ENCODE results near the gene ELMO1.

The ELMO1 gene

GRCh38 chr7:37405128-37405527 lies 43.5 kb downstream of the ELMO1 start:
- no peak for DNase-seq (ENCODE audit: low read depth)
- TF ChIP-seq CTCF (conservative IDR thresholded peaks at IDR 0.05; ENCODE audit: low read length) = no peak
- H3K4me3 ChIP-seq (ENCODE audit: low read length) = no peak overlapping the region

DNA sequence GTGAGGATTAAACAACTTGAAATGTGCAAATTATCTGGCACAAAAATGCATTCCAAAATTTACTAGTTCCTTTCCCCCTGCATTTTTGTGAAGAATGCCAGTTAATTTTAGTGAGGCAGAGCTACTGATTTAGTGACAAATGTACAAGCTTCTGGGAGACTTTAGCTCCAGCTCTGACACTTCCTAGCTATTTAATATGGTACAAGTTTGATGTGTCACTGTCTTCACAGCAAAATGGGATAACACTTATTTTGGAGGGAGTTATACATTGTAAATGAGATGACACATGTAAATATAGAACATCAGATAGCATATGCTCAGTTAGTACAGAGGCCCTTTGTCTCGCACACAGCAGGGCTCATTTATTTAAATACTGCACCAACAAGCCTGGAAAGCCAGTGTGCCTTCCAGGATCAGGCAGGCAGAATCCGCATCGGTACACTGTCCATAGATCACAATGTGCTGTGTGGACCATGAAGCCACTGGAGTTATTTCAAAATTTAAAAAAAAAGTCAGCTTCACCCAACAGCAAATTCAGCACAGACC lies 48.7 kb downstream of the ELMO1 start:
- DNase-seq (ENCODE audit: low read depth) = no peak
- no peak for TF ChIP-seq CTCF (conservative IDR thresholded peaks at IDR 0.05; ENCODE audit: low read length)
- H3K4me3 ChIP-seq (ENCODE audit: low read length) = no peak overlapping the region

DNA sequence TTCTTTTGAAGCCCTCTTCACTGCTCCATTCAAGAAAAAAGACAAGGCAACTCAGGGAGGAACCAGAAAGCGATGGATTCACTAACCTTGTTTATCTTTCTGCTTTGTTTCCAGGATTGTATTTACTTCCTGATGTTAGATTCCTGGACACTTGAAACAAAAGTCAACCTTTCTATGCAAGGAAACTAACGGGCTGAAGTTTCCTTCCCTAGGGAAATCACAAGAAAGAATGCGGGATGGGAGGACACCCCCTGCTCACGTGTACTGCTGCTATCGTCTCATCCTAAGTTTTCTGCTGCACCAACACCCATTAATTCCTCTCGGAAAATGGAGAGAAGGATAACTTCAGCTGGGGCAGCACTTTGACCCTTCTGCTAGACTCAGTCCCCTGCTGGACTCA lies 50.3 kb downstream of the ELMO1 start:
- H3K4me3 ChIP-seq (ENCODE audit: low read length) = no peak overlapping the region
- no peak for TF ChIP-seq CTCF (conservative IDR thresholded peaks at IDR 0.05; ENCODE audit: low read length)
- no peak for DNase-seq (ENCODE audit: low read depth)

DNA sequence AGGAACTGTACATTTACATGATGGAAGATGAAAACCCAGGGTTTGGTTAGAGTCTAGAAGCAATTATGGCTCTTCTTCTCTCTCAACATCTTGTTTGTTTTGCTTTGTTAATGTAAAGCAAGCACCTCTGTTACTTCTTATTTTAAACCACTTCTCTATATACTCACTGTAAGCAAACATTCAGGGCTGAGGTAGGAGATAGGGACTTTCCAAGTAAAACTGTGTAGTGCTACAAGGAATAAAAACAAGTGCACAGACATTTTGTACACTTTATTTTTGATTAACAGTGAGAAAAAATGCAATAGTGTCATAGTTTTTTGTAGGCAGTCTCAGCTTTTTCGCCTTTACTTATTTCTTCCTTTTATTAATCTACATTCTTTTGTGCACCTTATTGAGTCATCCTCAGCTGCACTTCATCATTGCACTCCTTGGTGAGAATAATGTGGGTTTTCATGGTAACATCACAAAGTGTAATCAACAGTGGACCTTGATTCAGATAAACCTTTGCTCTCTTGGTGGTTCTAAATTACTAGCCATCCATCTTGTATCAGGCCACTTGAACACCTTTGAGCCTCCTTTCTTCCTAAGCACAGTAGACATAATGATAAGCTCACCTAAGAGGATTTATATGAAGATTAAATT lies 52.9 kb downstream of the ELMO1 start:
- no peak for DNase-seq (ENCODE audit: low read depth)
- H3K4me3 ChIP-seq (ENCODE audit: low read length) = no peak overlapping the region
- TF ChIP-seq CTCF (conservative IDR thresholded peaks at IDR 0.05; ENCODE audit: low read length) = no peak

DNA sequence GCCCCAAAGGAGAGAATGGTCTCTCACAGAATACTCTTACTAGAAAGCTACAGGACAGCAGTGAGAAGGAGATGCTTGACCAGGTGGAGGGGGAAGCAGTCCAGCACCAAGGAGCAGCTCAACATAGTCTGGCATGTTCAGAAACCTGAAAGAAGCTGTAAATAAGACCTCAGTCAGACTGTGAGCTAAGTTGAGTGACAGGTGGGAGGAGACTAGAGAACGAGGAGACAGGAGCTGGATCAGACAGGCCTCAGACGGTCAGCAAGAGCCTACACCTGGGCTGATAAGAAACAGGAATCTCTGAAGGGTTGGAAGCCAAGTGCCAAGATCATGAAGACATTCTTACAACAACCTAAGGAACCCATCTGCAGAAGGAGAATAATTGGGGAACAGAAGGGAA lies 54.5 kb downstream of the ELMO1 start:
- H3K4me3 ChIP-seq (ENCODE audit: low read length) = no peak overlapping the region
- no peak for DNase-seq (ENCODE audit: low read depth)
- TF ChIP-seq CTCF (conservative IDR thresholded peaks at IDR 0.05; ENCODE audit: low read length) = no peak

DNA sequence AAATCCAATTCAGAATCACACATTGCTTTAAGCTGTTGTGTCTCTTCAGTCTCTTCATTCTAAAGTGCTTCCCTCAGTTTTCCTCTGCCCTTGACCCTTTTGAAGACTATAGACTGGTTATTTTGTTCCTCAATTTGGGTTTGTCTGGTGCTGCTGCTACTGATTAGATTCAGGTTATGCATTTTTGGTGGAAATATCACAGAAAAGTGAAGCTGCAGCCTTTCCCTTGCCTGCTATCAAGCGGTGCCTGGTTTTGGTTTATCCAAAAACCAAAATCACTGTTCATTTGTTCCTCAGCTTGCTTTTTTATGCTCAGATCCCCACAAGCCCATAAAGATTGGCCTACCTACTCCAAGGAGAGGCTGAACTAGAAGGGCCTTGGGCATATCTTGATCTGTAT lies 55.2 kb downstream of the ELMO1 start:
- TF ChIP-seq CTCF (conservative IDR thresholded peaks at IDR 0.05; ENCODE audit: low read length) = no peak
- no peak overlapping the region for H3K4me3 ChIP-seq (ENCODE audit: low read length)
- no peak for DNase-seq (ENCODE audit: low read depth)

DNA sequence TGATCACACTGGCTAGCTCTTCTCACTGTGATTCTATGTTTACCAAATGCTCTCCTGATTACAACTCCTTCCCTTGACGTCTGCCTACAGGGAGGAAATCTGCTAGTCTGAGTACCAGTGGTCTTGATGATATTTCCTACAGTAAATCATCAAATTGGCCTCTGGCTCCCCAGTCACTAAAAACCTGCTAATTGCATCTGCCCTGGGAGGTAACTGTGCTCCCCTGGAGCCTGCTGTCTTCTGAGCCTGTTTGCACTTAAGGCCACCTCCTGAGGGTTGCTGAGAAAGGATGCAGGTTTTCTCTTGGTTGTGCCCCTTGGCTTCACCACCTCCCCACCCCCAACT lies 56.0 kb downstream of the ELMO1 start:
- no peak overlapping the region for H3K4me3 ChIP-seq (ENCODE audit: low read length)
- DNase-seq (ENCODE audit: low read depth) = no peak
- no peak for TF ChIP-seq CTCF (conservative IDR thresholded peaks at IDR 0.05; ENCODE audit: low read length)

Data from AG10803 (cell line).